CMK (cell line): Measurements from ENCODE around the gene EPB41L4A.

ENCODE experiments used
- DNase-seq: peaks from one replicate; pipeline ENCODE4 v3.0.0-alpha.2; 2010; ENCODE audit warnings: low read depth

Gene EPB41L4A

GRCh38 chr5:112310746-112311145 is 108.3 kb downstream of the EPB41L4A start:
- no peak for DNase-seq

- DNase-seq, result no peak
These were observed 110.5 kb downstream of the EPB41L4A start for GRCh38 chr5:112308608-112309007.

GRCh38 chr5:112306956-112307355 is 112.1 kb downstream of the EPB41L4A start:
- DNase-seq, result no peak

DNA sequence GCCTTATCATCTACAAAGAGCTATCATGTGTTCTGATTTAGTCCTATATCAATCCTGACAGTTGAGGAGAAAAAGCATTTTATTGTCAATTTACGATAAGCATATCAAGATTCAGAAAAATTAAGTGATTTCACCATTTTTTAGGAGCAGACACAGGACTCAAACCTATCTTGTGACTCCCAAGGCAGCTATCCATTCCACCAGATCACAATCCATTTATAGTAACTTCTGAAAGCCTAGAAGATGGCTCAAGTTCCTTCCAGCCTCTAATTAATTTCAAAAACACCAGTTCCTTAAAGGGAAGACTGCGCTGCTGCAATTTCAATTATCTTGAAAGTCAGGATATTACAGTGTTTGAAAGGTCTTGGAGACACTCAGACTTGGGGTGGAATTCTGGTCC is 114.3 kb downstream of the EPB41L4A start:
- no peak for DNase-seq

DNA sequence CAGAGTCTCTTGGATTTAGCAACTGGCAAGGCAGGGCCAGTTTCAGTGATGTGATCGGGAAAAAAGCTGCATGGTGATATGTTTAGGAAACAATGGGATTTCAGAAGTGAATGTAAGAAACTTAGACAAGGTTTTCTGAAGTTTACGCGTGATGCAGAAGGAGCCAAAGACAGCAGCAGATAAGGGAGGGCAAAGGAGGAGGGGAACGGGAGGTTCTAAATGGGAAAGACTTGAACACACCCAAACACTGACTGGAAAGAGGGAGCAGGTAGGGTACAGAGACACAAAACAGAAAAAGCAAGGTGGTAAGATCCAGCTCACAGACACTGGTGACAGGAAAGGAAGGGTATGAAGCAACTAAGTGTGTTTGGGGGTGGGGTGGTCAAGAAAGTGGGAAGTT is 115.4 kb downstream of the EPB41L4A start:
- DNase-seq, result no peak

DNA sequence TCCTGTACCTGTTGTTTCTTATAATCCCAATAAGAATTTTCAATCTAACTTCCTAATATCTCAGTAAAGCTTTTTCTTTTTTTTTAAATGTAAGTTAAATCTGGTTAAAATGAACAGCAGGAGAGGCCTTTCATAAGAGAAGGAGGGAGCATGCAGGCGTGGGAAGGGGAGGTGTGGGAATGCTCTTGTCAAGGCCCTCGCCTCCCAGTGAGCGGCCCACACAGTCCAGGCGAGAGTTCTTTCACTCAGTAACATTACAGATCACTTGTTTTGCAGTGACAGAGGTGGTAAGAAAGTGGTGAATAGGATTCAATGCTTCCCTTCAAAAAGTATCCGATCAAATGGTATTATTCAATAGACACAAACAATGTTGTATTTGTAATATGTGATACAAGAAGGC is 125.0 kb downstream of the EPB41L4A start:
- no peak for DNase-seq

- DNase-seq, result no peak
These were observed 125.5 kb downstream of the EPB41L4A start for GRCh38 chr5:112293587-112293986.

DNA sequence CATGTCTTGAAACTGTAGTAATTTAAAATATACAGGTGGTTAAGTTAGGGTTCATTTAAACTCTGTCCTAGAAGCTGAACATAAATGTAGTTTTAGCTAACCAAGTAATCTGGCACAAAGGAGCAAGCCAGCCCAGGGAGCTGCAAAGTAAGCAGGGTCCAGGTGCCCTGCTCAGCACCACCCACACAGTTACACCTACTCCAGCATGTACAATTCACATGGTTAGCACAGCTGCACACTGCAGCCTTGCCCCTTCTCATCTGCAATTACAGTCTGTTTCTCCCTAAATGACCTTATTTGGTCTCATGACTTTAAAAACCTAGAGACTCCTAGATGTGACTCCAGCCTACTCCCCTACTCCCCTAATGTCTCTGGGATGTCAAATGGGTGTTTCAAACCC is 128.4 kb downstream of the EPB41L4A start:
- DNase-seq, result no peak

DNA sequence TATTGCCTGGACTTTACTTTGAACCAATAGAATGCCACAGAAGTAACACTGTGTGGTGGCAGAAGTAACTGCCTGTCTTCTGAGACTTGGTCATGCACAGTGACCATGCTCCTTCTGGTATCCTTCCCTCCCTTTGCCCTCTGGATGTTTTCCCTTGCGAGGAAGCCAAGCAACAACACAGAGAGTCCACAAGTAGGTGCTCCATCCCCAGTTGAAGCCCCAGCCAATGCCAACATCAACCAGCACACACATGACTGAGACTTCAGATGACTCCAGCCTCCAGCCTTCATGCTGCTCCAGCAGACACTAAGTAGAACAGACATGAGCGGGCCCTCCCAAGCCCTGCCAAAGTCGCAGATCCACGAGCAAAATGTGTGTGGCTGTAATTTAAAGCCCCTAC is 129.6 kb downstream of the EPB41L4A start:
- DNase-seq, result no peak

DNA sequence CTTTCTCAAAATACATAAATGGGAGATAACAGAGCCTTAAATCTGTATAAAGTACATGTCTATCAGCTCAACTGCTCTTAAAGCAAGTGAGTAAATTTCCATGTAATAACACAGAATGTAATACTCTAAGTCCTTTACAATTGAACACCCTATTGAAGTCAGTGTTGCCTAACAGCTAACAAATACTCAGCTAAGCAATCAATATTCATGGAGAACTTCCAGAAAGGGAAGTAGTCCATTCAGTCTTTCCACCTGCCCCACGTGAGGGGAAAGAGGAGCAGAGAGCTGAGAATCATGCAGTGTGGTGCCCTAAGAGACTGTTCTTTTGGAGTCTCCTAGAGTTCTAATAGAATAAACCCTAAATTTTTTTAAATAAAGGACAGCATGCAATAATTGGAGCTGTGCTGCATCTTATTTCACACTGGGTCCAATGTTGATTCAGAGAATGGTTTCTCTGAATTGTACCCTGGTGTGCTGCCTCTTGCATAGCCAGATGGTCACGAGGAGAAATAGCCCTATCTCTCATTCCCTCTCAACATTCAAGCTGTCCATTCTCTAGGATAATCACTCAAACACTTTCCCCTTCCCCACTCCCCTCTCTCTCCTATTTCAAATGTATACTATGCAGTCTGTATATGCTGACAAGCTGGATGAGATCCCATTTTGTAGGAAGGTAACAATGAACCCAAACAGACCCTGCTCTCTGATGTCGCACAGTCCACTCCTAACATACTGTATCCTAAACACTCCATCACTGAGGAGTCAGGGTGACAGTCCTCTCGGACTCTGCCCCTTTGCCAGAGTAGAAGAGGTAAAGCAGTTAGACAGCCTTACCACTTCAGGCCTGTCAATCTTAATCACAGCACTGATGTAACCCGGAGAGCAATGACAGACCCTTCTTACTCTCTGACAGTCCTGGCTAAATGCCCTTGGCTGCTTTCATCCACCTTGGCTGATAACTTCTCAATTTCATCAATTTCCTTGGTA is 134.8 kb downstream of the EPB41L4A start:
- DNase-seq, result no peak

- DNase-seq, result no peak
These were observed 136.0 kb downstream of the EPB41L4A start for GRCh38 chr5:112283034-112283582.

DNA sequence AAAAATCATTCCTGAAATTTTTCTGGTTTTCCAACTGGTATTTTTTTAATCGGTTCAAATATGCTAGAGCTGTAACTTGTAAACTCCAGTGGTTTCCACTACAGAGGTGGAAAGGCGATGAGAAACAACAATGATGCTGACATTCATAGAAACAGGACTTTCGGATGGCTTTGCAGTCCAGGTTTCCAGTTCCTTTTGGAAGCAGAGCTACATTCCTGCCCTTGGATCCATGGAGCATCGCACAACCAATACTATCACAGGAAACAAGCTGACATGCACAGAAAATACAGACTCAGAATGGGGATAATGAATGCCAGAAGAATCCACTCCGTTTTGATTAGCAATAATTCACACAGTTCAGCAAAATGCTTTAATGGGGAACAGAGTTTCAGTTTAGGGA is 140.0 kb downstream of the EPB41L4A start:
- DNase-seq, result no peak

- DNase-seq, result no peak
These were observed 142.1 kb downstream of the EPB41L4A start for GRCh38 chr5:112276991-112277390.

- DNase-seq, result no peak
These were observed 143.4 kb downstream of the EPB41L4A start for GRCh38 chr5:112275671-112276070.

DNA sequence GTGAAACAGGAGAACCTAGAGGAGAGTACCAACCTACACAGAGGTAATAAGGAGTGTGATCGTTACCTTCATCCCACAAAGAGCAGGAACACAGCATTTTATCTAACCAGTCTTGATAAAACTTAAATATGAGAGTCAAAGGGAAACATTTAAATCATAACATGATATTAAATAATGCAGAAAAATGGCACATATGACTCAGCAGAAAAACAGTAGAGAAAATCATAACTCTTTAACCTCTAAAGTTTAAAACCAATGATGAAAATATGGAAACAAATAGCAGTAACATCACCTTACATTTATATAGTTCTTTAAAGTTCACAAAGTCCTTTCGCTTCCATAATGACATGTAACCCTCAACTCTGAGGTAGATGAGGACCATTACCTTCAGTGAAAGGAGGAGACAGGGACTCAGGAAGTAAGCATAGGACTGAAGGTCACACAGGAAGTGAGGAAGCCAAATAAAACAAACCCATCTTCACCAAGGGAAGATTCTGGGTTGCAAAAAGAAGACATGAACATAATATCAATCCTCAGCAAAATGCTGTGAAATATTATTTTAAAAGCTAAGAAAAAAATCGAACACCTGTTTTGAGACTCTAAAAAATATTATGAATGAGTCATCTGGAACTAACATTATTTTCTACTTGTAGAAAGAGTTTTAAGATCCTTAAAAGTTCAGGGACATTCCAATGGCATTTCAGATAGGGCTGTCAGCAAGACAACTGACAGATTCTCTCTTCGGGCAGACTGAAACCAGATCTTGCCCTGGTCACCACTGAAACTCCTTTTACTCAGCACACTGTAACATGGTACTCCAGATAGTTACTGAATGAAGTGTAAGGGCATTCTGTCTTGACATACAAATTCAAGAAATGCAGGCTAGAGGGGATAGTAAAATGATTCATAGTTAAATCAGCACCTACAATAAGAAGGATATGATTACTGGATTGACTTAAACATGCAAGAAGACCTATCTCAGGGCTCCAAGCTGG is 148.5 kb downstream of the EPB41L4A start:
- DNase-seq, result no peak

- DNase-seq, result no peak
These were observed 151.8 kb downstream of the EPB41L4A start for GRCh38 chr5:112267231-112267630.

DNA sequence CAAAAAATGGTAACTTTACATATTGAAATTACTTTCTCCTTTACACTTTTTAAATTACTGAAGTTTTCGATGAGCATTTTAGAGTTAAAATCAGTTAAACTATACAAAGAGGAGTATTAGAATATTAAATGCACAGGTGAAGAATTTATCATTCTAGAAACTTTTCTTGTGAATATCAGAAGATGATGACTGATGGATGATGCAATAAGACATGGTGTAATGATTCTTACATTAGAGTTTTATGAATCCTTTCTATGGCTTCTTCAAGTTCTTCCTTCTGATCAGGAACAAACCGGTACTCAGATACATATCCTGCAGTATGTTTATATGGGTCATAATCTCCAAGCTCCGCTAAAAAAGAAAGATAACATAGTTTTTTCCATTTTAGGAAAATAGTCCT is 154.4 kb downstream of the EPB41L4A start:
- DNase-seq, result no peak

GRCh38 chr5:112264151-112264550 is 154.9 kb downstream of the EPB41L4A start:
- no peak for DNase-seq

GRCh38 chr5:112263469-112263868 is 155.6 kb downstream of the EPB41L4A start:
- no peak for DNase-seq

DNA sequence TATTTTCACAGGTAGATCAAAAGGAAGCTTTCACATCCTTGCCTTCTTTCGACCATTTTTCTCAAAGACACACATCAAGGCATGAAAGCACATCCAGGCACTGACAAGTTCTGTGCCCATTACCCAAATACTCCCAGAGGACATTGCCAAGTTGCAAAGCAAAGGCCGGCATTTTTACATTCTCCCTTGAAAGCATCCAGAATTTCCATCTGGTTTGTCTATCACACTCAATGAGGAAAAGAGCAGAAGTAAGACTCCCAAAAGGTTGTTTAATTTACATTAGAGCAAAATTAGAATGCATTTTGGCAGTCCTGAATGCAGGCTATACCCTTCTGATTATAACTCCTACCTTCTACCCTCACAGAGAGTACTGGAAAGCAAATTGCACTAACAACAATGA is 160.5 kb downstream of the EPB41L4A start:
- no peak for DNase-seq

DNA sequence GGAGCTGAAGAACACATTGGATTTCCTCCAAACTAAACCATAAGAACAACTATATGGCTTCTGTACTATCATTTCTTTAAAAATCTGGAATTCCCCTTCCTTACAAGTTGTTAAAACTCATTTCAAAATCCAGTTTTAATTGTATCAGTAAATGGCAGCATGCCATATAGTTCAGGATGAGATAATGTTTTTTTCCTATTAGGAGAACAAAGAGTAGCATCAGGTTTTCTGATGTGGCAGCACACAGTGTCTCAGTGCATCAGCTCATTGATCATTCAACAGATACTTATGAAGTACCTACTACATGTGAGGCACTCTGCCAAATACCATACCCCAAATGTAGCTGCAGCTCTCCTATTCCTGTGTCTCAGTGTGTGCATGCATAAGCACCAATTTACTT is 161.1 kb downstream of the EPB41L4A start:
- DNase-seq, result no peak

DNA sequence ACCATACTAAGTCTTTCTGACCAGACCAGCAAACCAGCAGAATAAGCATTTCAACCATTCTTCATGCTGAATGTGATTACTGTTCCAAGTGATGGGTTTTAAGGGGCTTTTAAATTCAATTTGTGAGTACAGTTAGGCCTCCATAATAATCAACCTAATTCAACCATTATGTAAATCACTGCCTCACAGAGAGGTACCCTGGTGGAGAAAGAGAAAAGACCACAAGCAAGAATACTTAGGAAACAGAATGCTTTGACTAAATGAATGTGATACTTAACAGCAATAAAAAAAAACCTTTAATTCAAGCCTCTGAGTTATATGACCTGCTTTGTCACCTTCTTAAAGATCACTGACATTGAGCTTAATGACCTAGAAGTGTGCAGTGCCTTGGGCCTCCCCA is 162.1 kb downstream of the EPB41L4A start:
- DNase-seq, result no peak
